Superior temporal gyrus (tissue), 1 donor: ENCODE data around the gene HCAR3.
"Not testable (repeated sequence)": the region's sequence is repeated elsewhere in the genome, so short reads cannot be mapped to it uniquely, and the experiment has no call there.

Source experiments
- DNase-seq: peaks from one replicate; pipeline ENCODE4 v3.0.0-alpha.2; 2016; ENCODE audit errors: extremely low spot score

Gene HCAR3

DNA sequence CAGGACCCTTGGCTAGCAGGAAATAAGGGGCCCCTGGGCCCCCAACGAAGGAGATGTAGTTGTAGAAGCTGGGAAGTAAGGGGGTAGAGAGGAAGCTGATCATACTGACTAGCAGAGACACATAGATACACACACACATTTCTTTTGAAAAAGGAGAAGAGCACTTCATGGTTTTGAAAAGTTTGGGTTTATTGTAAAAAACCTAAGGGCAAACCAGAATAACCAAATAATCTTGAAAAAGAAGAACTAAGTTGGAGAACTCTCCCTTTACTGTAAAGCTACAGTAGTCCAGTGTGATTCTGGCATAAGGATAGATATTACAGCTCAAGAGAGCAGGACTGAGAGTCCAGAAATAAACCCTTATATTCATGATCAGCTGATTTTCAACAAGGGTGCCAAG is 5.8 kb upstream of the HCAR3 start:
- no peak for DNase-seq

DNA sequence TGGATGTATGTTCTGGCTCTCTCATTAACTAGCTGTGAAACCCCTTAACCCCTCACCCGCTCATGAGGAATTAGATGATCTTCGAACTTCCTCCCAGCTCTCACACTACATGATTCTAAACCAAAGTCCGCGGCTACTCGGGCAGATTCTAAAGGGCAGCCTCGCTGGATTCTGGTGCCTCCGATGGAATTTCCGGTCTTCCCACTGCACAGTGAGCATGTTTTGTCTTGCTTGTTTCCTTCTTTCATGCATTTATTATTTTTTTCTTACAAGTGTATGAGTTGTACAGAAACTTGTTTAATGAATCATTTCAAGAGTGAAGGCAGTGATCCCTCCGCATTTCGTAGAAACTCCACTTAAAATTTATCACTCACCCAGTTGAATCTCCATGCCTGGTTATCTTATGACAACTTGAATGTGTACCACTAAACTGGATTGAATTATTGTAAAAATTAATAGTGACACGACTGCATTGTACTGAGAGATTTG is 4.5 kb upstream of the HCAR3 start:
- no peak for DNase-seq

DNA sequence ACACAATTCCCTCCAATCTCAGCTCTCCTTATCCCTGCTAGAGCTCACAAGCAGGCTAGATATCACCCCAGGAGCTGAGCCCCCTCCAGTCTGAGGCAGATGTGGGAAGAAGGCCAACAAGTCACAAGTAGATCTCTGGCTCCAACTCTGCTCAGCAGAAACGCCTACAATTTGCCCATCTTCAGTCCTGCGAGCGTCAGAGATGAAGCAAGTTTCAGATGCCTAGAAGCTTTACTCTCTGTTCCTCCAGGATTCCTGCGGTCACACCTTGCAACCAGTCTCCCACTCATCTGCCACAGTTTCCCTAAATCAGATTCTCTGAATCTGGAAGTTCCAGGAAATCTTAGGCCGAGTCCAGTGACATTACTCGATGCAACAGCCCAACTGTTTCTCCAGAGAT is 1.4 kb downstream of the HCAR3 start:
- not testable (repeated sequence) for DNase-seq

DNA sequence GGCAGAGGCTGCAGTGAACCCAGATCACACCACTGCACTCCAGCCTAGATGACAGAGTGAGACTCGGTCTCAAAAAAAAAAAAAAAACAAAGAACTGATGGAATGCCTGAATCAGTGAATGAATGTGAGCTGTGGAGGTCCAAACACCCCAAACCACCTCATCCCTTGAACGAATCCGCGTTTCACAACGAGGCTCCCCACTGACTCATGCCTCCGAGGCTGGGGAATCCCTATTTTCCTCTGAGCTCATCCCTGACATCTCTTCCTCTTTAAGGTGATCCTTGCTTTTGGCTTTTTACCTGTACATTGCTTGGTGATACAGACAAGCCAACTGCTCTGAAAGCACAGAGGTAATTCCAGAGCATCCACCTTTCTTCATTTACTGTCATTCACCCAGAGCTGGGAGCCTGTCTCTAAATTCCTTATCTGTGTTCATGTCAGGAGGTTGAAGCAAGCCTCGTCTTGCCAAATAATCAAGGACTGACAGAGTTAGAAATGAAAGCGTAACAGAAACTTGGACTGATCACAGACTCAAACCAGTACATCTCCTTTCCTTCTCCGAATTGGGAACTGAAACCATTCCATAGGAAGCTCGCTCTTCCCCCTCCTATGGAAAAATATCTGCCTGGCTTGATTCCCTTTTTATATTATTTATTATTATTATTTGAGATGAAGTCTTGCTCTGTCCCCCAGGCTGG is 3.0 kb downstream of the HCAR3 start:
- DNase-seq: not testable (repeated sequence)

DNA sequence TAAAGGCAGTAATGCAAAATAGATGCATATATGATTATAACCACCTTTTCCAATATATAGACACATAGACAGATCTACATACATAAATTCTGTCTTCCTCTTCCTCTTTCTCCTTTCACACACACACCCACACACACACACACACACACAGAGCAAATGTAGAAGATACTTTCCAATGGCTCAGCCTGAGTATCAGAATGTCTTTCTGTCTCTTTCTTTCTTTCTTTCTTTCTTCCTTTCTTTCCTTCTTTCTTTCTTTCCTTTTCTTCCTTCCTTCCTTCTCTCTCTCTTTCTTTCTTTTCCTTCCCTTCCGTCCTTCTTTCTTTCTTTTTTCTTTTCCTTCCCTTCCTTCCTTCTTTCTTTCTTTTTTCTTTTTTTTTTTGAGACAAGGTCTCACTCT is 5.3 kb downstream of the HCAR3 start:
- not testable (repeated sequence) for DNase-seq

DNA sequence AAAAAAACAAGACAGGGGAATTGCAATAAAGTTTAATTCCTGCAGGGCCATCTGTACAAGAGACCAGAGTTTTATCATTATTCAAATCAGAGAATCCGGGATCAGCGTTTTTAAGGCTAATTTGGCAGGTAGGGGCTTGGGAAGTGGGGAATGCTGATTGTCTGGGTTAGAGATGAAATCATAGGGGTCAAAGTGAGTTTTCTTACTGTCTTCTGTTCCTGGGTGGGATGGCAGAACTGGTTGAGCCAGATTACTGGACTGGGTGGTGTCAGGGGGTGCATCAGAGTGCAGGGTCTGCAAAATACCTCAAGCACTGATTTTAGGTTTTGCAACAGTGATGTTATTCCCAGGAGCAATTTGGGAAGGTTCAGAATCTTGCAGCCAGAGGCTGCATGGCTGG is 6.3 kb downstream of the HCAR3 start:
- DNase-seq: not testable (repeated sequence)

DNA sequence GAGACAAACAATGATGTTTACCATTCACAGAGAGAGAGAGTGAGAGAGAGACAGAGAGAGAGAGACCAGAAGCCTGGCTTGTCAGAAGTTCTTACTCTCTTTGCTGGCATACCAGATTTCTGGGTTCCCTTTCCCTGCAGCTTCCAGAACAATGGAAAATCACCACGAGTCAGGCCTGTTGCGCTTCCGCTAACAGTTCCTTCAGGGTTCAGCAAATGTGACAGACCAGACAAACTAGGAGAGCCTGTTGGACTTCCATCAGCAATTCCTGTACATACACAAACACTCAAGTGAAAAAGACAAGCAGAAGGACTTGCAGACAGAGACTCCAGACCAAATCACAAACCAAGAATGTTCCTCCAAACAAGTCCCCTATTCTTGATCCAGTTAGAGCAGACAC is 7.3 kb downstream of the HCAR3 start:
- not testable (repeated sequence) for DNase-seq

DNA sequence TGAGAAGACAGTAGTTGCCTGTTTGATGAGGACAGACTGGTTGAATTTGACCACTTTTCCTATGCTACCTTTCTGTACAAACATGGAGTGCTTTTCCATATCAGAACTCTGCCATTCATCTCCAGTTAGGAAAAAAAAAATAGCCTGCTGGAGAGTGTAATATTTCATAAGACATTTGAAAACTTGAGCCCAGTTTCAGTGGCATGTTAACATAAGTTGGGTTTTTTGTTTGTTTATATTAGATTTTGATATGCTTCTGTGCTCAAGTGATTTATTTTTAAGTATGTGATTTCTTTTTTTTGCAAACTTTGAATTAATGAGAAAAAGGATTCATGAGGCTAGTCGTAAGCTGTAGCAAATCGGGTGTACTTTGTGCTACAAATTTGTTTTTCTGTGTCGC is 12.8 kb downstream of the HCAR3 start:
- not testable (repeated sequence) for DNase-seq

DNA sequence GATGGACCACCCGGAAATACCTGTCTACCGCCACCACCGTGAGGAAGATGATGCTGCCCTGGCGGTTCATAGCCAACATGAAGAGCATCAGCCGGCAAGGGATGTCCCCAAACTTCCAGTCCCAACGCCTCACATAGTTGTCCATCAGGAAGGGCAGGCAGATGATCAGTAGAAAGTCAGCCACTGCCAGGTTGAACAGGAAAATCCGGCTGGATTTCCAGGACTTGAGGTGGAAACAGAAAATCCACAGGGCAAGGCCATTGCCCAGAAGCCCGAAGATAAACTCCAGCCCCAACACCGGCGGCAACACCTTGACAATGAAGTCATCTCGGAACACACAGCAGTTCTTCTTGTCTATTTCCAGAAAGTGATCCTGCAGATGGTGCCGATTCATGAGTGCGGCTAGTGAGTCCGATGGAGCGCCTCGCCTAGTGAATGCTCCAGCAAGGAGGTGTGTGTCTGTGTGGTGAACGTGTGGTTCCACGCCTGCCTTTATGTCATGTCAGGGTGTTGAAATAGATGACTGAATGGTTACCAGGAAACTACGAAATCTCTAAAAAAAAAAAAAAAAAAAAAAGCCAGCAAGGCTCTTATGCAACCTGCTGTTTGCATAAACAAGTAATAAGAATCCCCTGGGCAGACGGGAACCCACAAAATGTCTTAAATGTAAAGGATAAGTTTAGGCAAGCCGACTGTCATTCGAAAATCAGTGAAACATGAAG is 13.6 kb downstream of the HCAR3 start, which contains the start of gene HCAR2:
Gene HCAR2, minus strand, starts transcription at position 468 of the 722 bp plus-strand sequence. Its CDS starts 74 bp downstream, at position 394.
- DNase-seq: not testable (repeated sequence)

DNA sequence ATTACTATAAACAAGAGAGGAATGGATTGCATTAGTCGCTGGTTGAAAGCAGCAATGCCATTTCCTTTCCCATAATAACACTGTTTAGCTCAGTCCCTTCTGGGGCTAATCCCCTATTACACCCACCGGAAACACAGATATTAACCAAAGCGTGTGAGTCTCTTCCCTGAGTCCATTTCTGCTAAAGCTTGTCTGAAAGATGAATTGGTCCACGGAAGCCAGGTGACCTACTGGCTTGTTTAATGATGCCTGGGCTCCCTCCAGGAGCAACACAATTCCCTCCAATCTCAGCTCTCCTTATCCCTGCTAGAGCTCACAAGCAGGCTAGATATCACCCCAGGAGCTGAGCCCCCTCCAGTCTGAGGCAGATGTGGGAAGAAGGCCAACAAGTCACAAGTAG is 15.1 kb downstream of the HCAR3 start:
- DNase-seq: not testable (repeated sequence)

DNA sequence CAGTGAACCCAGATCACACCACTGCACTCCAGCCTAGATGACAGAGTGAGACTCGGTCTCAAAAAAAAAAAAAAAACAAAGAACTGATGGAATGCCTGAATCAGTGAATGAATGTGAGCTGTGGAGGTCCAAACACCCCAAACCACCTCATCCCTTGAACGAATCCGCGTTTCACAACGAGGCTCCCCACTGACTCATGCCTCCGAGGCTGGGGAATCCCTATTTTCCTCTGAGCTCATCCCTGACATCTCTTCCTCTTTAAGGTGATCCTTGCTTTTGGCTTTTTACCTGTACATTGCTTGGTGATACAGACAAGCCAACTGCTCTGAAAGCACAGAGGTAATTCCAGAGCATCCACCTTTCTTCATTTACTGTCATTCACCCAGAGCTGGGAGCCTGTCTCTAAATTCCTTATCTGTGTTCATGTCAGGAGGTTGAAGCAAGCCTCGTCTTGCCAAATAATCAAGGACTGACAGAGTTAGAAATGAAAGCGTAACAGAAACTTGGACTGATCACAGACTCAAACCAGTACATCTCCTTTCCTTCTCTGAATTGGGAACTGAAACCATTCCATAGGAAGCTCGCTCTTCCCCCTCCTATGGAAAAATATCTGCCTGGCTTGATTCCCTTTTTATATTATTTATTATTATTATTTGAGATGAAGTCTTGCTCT is 16.4 kb downstream of the HCAR3 start:
- DNase-seq: not testable (repeated sequence)

DNA sequence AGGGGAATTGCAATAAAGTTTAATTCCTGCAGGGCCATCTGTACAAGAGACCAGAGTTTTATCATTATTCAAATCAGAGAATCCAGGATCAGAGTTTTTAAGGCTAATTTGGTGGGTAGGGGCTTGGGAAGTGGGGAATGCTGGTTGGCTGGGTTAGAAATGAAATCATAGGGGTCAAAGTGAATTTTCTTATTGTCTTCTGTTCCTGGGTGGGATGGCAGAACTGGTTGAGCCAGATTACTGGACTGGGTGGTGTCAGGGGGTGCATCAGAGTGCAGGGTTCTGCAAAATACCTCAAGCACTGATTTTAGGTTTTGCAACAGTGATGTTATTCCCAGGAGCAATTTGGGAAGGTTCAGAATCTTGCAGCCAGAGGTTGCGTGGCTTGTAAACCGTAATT is 19.7 kb downstream of the HCAR3 start:
- DNase-seq: not testable (repeated sequence)

DNA sequence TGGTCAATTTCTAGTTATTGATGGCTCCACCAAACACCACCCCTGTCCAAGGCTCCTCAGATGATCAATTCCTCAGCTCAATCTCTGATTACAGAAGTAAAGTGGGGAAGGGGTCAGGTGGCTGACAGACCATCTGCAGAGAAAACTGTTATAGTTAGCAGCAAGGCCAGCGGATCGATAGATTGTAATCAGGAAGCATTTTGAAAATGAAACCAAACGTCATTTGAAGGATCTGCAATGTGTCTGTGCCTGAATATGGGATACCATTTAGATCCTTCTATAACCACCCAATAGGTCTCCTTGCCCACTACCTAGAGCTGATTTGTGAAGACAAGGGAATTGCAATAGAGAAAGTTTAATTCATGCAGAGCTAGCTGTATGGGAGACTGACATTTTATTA is 25.0 kb downstream of the HCAR3 start:
- DNase-seq: no peak

DNA sequence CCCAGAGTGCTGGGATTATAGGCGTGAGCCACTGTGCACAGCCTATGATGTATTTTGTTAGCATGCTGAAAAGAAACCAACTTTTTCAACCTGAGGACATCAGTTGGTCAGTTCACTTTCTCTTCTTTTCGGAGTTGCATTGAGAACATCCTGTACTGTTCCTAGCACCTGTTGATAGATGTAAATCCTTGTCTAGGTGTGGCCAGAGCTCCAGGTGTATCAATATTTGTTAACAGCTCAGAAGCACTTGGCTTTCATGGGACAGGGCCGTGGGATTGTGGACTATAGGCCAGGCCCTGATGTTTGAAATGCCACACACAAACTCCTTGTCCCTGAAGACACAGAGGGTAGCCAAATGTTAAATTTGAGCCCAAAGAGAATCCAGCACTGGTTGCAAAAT is 28.3 kb downstream of the HCAR3 start:
- no peak for DNase-seq

DNA sequence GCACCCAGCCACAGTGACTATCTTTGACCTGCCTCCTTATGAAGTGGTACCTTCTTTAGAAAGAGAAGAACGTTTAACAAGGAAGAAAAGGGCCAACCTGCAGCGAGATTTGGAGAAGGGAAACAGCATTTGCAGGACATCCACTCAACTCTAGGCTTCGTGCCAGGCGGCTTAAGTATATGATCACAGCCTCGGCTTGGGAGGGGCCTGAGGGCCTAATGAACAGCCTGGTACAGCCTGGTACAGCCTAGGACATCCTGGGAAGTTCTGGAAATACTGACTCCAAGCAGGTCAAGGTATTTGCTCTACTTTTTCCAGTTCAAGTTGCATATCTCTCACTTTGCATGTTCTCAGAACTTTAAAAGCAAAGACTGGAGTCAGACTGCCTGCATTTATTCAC is 29.5 kb downstream of the HCAR3 start:
- no peak for DNase-seq

DNA sequence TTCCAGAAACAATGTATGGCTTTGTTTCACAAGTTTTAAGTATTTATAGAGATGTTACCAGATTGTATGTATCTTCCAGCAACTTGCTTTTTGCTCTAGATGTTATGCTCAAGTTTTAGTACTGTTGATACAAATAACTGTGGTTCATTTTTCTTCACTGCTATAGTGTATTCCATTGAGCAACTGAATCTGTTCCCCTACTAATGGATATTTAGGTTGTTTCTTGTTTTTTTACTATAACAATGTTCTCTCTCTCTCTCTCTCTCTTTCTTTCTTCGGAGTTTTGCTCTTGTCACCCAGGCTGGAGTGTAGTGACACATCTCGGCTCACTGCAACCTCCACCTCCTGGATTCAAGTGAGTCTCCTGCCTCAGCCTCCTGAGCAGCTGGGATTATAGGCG is 30.1 kb downstream of the HCAR3 start:
- DNase-seq: no peak

DNA sequence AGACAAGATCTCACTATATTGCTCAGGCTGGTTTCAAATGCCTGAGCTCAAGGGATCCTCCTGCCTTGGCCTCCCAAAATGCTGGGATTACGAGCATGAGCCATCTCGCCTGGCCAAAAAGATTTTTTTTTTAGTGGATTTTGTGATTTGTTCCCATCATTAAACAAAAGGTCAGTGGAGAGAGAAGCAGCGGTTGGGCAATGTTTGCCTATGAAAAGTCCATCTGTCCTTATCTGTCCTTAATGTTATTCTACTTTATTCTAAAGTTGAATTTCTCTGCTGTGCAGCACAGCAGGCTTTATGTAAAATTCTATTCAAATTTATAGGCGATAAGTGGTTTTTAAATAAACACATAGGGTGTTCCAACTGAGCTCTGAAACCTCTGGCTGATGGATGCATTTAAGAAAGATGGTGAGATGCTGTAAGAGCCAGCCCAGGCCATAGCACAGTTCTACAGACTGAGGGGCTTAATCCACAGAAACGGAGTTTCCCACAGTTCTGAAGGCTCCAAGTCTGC is 32.3 kb downstream of the HCAR3 start:
- DNase-seq: no peak

DNA sequence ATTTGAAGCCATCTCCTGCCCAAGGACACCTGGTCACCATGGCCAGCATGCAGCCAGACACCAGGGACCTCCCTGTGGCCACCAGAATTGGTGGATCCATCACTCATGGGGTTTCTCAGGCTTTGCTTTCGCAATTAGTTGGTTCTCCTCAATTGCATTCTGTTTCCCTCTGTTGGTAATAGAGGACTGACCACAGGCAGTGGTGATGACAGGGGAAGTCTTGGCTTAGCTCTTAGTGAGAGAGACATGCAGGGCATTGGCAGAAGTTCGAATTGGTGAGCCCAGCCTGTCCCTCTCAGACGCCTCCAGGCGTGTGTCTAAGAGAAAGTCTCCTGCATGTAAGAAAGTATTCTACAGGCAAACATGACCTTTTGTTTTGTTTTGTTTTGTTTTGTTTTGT is 34.8 kb downstream of the HCAR3 start:
- no peak for DNase-seq

DNA sequence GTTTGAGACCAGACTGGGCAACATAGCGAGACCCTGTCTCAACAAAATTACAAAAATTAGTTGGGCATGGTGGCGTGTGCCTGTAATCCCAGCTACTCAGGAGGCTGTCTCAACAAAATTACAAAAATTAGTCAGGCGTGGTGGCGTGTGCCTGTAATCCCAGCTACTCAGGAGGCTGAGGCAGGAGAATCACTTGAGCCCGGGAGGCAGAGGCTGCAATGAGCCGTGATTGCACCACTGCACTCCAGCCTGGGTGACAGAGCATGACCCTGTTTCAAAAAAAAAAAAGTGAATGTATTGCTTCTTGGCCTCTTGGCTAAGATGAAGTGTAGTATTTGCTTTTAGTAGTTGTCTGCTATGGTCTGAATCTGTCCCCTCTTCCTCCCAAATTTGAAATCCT is 35.6 kb downstream of the HCAR3 start:
- not testable (repeated sequence) for DNase-seq

DNA sequence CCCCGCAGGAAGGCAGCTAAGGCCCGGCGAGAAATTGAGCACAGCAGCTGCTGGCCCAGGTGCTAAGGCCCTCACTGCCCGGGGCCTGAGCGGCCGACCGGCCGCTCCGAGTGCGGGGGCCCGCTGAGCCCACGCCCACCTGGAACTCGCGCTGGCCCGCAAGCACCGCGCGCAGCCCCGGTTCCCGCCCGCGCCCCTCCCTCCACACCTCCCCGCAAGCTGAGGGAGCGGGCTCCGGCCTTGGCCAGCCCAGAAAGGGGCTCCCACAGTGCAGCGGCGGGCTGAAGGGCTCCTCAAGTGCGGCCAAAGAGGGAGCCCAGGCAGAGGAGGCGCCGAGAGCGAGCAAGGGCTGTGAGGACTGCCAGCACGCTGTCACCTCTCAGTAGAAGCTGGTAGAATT is 39.8 kb downstream of the HCAR3 start:
- not testable (repeated sequence) for DNase-seq

DNA sequence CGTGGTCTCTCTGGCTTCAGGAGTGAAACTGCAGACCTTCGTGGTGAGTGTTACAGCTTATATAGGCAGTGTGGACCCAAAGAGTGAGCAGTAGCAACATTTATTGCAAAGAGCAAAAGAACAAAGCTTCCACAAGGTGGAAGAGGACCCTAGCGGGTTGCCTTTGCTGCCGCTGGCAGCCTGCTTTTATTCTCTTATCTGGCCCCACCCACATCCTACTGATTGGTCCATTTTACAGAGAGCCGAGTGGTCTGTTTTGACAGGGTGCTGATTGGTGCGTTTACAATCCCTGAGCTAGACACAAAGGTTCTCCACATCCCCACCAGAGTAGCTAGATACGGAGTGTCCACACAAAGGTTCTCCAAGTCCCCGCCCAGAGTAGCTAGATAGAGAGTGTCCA is 40.6 kb downstream of the HCAR3 start:
- DNase-seq: not testable (repeated sequence)

DNA sequence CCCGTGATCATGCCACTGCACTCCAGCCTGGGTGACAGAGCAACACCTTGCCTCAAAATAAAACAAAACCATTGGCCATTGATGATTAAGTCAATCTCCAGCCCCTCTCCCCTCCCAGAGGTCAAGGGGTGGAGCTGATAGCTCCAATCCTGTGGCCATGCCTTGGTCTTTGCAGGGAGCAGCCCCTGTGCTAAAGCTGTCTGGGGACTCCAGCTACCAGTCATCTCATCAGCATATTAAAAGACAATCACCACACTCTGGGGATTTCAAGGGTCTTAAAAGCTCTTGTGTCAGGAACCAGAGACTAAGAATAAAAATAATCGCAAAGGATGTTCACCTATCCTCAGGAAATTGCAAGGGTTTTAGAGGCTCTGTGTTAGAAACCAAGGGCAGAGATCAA is 44.1 kb downstream of the HCAR3 start:
- DNase-seq: no peak
